Stomach (tissue), 4 donors: ENCODE data around the gene SAA1.

Experiments
- EP300 ChIP-seq: sonication (generic); formaldehyde crosslinking; IDR thresholded peaks from one replicate; pipeline ENCODE4 v1.6.1; 2017; ENCODE audit warnings: antibody characterized with exemption
- POLR2A ChIP-seq, 4 donors: fragments of 450-650 bp; IDR thresholded peaks; one replicate each; pipeline ENCODE4 v1.6.1; 2016; ENCODE audit warnings: antibody characterized with exemption in 4 of 4, control low read depth in 2 of 4, mild to moderate bottlenecking in 1 of 4, moderate library complexity in 1 of 4
- POLR2AphosphoS5 ChIP-seq, 3 donors: sonication (generic); formaldehyde crosslinking; IDR thresholded peaks; one replicate each; pipeline ENCODE4 v1.6.1; 2016; ENCODE audit warnings: antibody characterized with exemption in 3 of 3
- TF ChIP-seq, protein P1 (sequence below), 7 experiments: fragments of 450-650 bp in 4 of 7; fragments of 200-600 bp in 3 of 7; sonication (generic) in 3 of 7; IDR thresholded peaks; one replicate each; pipeline ENCODE4 v1.5.1; 2016 to 2019; ENCODE audit warnings: antibody characterized with exemption in 7 of 7, control low read depth in 2 of 7, mild to moderate bottlenecking in 1 of 7

GRCh38 chr11:18253233-18253632 is 12.8 kb upstream of the SAA1 start:
- TF ChIP-seq, protein P1, sequence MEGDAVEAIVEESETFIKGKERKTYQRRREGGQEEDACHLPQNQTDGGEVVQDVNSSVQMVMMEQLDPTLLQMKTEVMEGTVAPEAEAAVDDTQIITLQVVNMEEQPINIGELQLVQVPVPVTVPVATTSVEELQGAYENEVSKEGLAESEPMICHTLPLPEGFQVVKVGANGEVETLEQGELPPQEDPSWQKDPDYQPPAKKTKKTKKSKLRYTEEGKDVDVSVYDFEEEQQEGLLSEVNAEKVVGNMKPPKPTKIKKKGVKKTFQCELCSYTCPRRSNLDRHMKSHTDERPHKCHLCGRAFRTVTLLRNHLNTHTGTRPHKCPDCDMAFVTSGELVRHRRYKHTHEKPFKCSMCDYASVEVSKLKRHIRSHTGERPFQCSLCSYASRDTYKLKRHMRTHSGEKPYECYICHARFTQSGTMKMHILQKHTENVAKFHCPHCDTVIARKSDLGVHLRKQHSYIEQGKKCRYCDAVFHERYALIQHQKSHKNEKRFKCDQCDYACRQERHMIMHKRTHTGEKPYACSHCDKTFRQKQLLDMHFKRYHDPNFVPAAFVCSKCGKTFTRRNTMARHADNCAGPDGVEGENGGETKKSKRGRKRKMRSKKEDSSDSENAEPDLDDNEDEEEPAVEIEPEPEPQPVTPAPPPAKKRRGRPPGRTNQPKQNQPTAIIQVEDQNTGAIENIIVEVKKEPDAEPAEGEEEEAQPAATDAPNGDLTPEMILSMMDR (IDR thresholded peaks at IDR 0.05), result no peak
- TF ChIP-seq POLR2AphosphoS5 (IDR thresholded peaks at IDR 0.05) (no peak), POLR2A (IDR thresholded peaks at IDR 0.05) (no peak), EP300 (no peak)
